ENCODE measurements around the gene SF3B5.

SF3B5 gene

GRCh38 chr6:144104898-144105487 lies 9.6 kb upstream of the SF3B5 start:
- Histone ChIP-seq H3K9me3 (ENCODE audit: control insufficient read depth, insufficient read depth, low read length) (no peaks in the 10 kb centered on the region), H3K4me3 (ENCODE audit: low read depth, low read length) (no peak overlapping the region), H3K27me3 (ENCODE audit: control insufficient read depth, insufficient read depth, low read length) (no peaks in the 10 kb centered on the region), H3K9ac (ENCODE audit: low read depth, low read length) (no peak overlapping the region), H3K27ac (ENCODE audit: low read depth, low read length) (no peak overlapping the region), H3K4me1 (ENCODE audit: control insufficient read depth, insufficient read depth, low read length) (no peaks in the 10 kb centered on the region), H3K36me3 (ENCODE audit: control insufficient read depth, insufficient read depth, low read length) (no peaks in the 10 kb centered on the region)

- Histone ChIP-seq H3K36me3 (ENCODE audit: control insufficient read depth, insufficient read depth, low read length) (no peaks in the 10 kb centered on the region), H3K9me3 (ENCODE audit: control insufficient read depth, insufficient read depth, low read length) (no peaks in the 10 kb centered on the region), H3K4me1 (ENCODE audit: control insufficient read depth, insufficient read depth, low read length) (no peaks in the 10 kb centered on the region), H3K9ac (ENCODE audit: low read depth, low read length) (no peak overlapping the region), H3K27ac (ENCODE audit: low read depth, low read length) (no peak overlapping the region), H3K4me3 (ENCODE audit: low read depth, low read length) (no peak overlapping the region), H3K27me3 (ENCODE audit: control insufficient read depth, insufficient read depth, low read length) (no peaks in the 10 kb centered on the region)
These were observed 9.1 kb upstream of the SF3B5 start for GRCh38 chr6:144104488-144104887.

- Histone ChIP-seq H3K27me3 (ENCODE audit: control insufficient read depth, insufficient read depth, low read length) (no peaks in the 10 kb centered on the region), H3K27ac (ENCODE audit: low read depth, low read length) (no peak overlapping the region), H3K9ac (ENCODE audit: low read depth, low read length) (no peak overlapping the region), H3K36me3 (ENCODE audit: control insufficient read depth, insufficient read depth, low read length) (no peaks in the 10 kb centered on the region), H3K4me3 (ENCODE audit: low read depth, low read length) (no peak overlapping the region), H3K4me1 (ENCODE audit: control insufficient read depth, insufficient read depth, low read length) (no peaks in the 10 kb centered on the region), H3K9me3 (ENCODE audit: control insufficient read depth, insufficient read depth, low read length) (no peaks in the 10 kb centered on the region)
These were observed 7.7 kb upstream of the SF3B5 start for GRCh38 chr6:144103026-144103563.

- H3K9me3 ChIP-seq (ENCODE audit: control insufficient read depth, insufficient read depth, low read length): no peaks in the 10 kb centered on the region
- peaks cover 5% of the 10 kb centered on the region; the same call in 1 of the 2 replicates for H3K4me1 ChIP-seq (ENCODE audit: control insufficient read depth, insufficient read depth, low read length)
- H3K36me3 ChIP-seq (ENCODE audit: control insufficient read depth, insufficient read depth, low read length): no peaks in the 10 kb centered on the region
- no peaks in the 10 kb centered on the region for H3K27me3 ChIP-seq (ENCODE audit: control insufficient read depth, insufficient read depth, low read length)
- H3K4me3 ChIP-seq (ENCODE audit: low read depth, low read length): no peak overlapping the region
- no peak overlapping the region for H3K9ac ChIP-seq (ENCODE audit: low read depth, low read length)
- H3K27ac ChIP-seq (ENCODE audit: low read depth, low read length): no peak overlapping the region
These were observed 3.6 kb upstream of the SF3B5 start for GRCh38 chr6:144098993-144099392.

- Histone ChIP-seq H3K27me3 (ENCODE audit: control insufficient read depth, insufficient read depth, low read length) (no peaks in the 10 kb centered on the region), H3K4me3 (ENCODE audit: low read depth, low read length) (peak overlapping the region; percentile 98), H3K9ac (ENCODE audit: low read depth, low read length) (peak overlapping the region; percentile 89), H3K27ac (ENCODE audit: low read depth, low read length) (peak overlapping the region; percentile 90), H3K9me3 (ENCODE audit: control insufficient read depth, insufficient read depth, low read length) (no peaks in the 10 kb centered on the region), H3K36me3 (ENCODE audit: control insufficient read depth, insufficient read depth, low read length) (no peaks in the 10 kb centered on the region), H3K4me1 (ENCODE audit: control insufficient read depth, insufficient read depth, low read length) (peaks cover 7% of the 10 kb centered on the region; the same call in 1 of the 2 replicates)
These were observed 641 bp downstream of the SF3B5 start for GRCh38 chr6:144094731-144095133.

GRCh38 chr6:144093658-144094057 lies 1.7 kb downstream of the SF3B5 start:
- no peak overlapping the region for H3K9ac ChIP-seq (ENCODE audit: low read depth, low read length)

GRCh38 chr6:144093236-144093635 lies 2.1 kb downstream of the SF3B5 start:
- Histone ChIP-seq H3K4me3 (ENCODE audit: low read depth, low read length) (no peak overlapping the region), H3K27ac (ENCODE audit: low read depth, low read length) (no peak overlapping the region)

More at GRCh38 chr6:144093658-144094057, 1.7 kb downstream of the SF3B5 start:
- Histone ChIP-seq H3K27me3 (ENCODE audit: control insufficient read depth, insufficient read depth, low read length) (no peaks in the 10 kb centered on the region), H3K27ac (ENCODE audit: low read depth, low read length) (no peak overlapping the region), H3K36me3 (ENCODE audit: control insufficient read depth, insufficient read depth, low read length) (no peaks in the 10 kb centered on the region), H3K9me3 (ENCODE audit: control insufficient read depth, insufficient read depth, low read length) (no peaks in the 10 kb centered on the region), H3K4me3 (ENCODE audit: low read depth, low read length) (peak overlapping the region; percentile 98), H3K4me1 (ENCODE audit: control insufficient read depth, insufficient read depth, low read length) (peaks cover 7% of the 10 kb centered on the region; the same call in 1 of the 2 replicates)

GRCh38 chr6:144090384-144090783 lies 5.0 kb downstream of the SF3B5 start:
- Histone ChIP-seq H3K27ac (ENCODE audit: low read depth, low read length) (no peak overlapping the region), H3K9me3 (ENCODE audit: control insufficient read depth, insufficient read depth, low read length) (no peaks in the 10 kb centered on the region), H3K27me3 (ENCODE audit: control insufficient read depth, insufficient read depth, low read length) (no peaks in the 10 kb centered on the region), H3K4me1 (ENCODE audit: control insufficient read depth, insufficient read depth, low read length) (peaks cover 7% of the 10 kb centered on the region; the same call in 1 of the 2 replicates), H3K9ac (ENCODE audit: low read depth, low read length) (no peak overlapping the region), H3K36me3 (ENCODE audit: control insufficient read depth, insufficient read depth, low read length) (no peaks in the 10 kb centered on the region), H3K4me3 (ENCODE audit: low read depth, low read length) (no peak overlapping the region)

More at GRCh38 chr6:144093236-144093635, 2.1 kb downstream of the SF3B5 start:
- Histone ChIP-seq H3K36me3 (ENCODE audit: control insufficient read depth, insufficient read depth, low read length) (no peaks in the 10 kb centered on the region), H3K9me3 (ENCODE audit: control insufficient read depth, insufficient read depth, low read length) (no peaks in the 10 kb centered on the region), H3K4me1 (ENCODE audit: control insufficient read depth, insufficient read depth, low read length) (peaks cover 7% of the 10 kb centered on the region; the same call in 1 of the 2 replicates), H3K9ac (ENCODE audit: low read depth, low read length) (no peak overlapping the region), H3K27me3 (ENCODE audit: control insufficient read depth, insufficient read depth, low read length) (no peaks in the 10 kb centered on the region)

GRCh38 chr6:144087789-144088426 lies 7.5 kb downstream of the SF3B5 start:
- no peak overlapping the region for H3K9ac ChIP-seq (ENCODE audit: low read depth, low read length)
- H3K27ac ChIP-seq (ENCODE audit: low read depth, low read length): no peak overlapping the region
- no peaks in the 10 kb centered on the region for H3K4me1 ChIP-seq (ENCODE audit: control insufficient read depth, insufficient read depth, low read length)
- H3K36me3 ChIP-seq (ENCODE audit: control insufficient read depth, insufficient read depth, low read length): no peaks in the 10 kb centered on the region
- H3K4me3 ChIP-seq (ENCODE audit: low read depth, low read length): no peak overlapping the region
- H3K9me3 ChIP-seq (ENCODE audit: control insufficient read depth, insufficient read depth, low read length): no peaks in the 10 kb centered on the region
- H3K27me3 ChIP-seq (ENCODE audit: control insufficient read depth, insufficient read depth, low read length): no peaks in the 10 kb centered on the region

- H3K4me3 ChIP-seq (ENCODE audit: low read depth, low read length): no peak overlapping the region
- H3K36me3 ChIP-seq (ENCODE audit: control insufficient read depth, insufficient read depth, low read length): no peaks in the 10 kb centered on the region
- no peaks in the 10 kb centered on the region for H3K9me3 ChIP-seq (ENCODE audit: control insufficient read depth, insufficient read depth, low read length)
- no peaks in the 10 kb centered on the region for H3K27me3 ChIP-seq (ENCODE audit: control insufficient read depth, insufficient read depth, low read length)
- H3K27ac ChIP-seq (ENCODE audit: low read depth, low read length): no peak overlapping the region
- no peak overlapping the region for H3K9ac ChIP-seq (ENCODE audit: low read depth, low read length)
- H3K4me1 ChIP-seq (ENCODE audit: control insufficient read depth, insufficient read depth, low read length): no peaks in the 10 kb centered on the region
These were observed 8.4 kb downstream of the SF3B5 start for GRCh38 chr6:144086959-144087358.

GRCh38 chr6:144083172-144083571 lies 12.2 kb downstream of the SF3B5 start:
- H3K27ac ChIP-seq (ENCODE audit: low read depth, low read length): no peak overlapping the region
- H3K9ac ChIP-seq (ENCODE audit: low read depth, low read length): no peak overlapping the region
- H3K4me3 ChIP-seq (ENCODE audit: low read depth, low read length): no peak overlapping the region
- H3K4me1 ChIP-seq (ENCODE audit: control insufficient read depth, insufficient read depth, low read length): no peaks in the 10 kb centered on the region
- H3K36me3 ChIP-seq (ENCODE audit: control insufficient read depth, insufficient read depth, low read length): no peaks in the 10 kb centered on the region
- no peaks in the 10 kb centered on the region for H3K9me3 ChIP-seq (ENCODE audit: control insufficient read depth, insufficient read depth, low read length)
- H3K27me3 ChIP-seq (ENCODE audit: control insufficient read depth, insufficient read depth, low read length): no peaks in the 10 kb centered on the region

All from HUES48 (cell line).